GM21390 (cell line): ENCODE measurements around the gene TMEM263.
A peak's percentile ranks its signal among the peaks of the same experiment; 100 is the strongest.
"Not testable (repeated sequence)": the region's sequence is repeated elsewhere in the genome, so short reads cannot be mapped to it uniquely, and the experiment has no call there.

ENCODE experiments used
- ATAC-seq: cut with Tn5 transposase; IDR thresholded peaks from one replicate; pipeline ENCODE4 v1.9.1; 2021; ENCODE audit not compliant: unreplicated experiment

TMEM263 gene

GRCh38 chr12:106985479-106985878 is 29.8 kb downstream of the TMEM263 start:
- no peak for ATAC-seq

GRCh38 chr12:106986135-106986534 is 30.4 kb downstream of the TMEM263 start:
- no peak for ATAC-seq

- peak; percentile 96 for ATAC-seq
Measured at GRCh38 chr12:106986625-106987389, 31.1 kb downstream of the TMEM263 start, which contains the start of gene MTERF2. Gene MTERF2, minus strand, starts transcription at chr12:106987146. Its CDS starts 8,432 bp downstream, at chr12:106978714.

GRCh38 chr12:106987846-106988245 is 32.1 kb downstream of the TMEM263 start:
- ATAC-seq: no peak

- ATAC-seq: no peak
Measured at GRCh38 chr12:106994579-106995220, 39.0 kb downstream of the TMEM263 start.

GRCh38 chr12:106996102-106996501 is 40.4 kb downstream of the TMEM263 start:
- not testable (repeated sequence) for ATAC-seq

GRCh38 chr12:106997916-106998315 is 42.2 kb downstream of the TMEM263 start:
- ATAC-seq: no peak

- ATAC-seq: no peak
Measured at GRCh38 chr12:106999446-106999845, 43.7 kb downstream of the TMEM263 start.

- not testable (repeated sequence) for ATAC-seq
Measured at GRCh38 chr12:107002665-107003064, 47.0 kb downstream of the TMEM263 start.

GRCh38 chr12:107007411-107007810 is 51.7 kb downstream of the TMEM263 start:
- ATAC-seq: no peak

GRCh38 chr12:107011519-107011918 is 55.8 kb downstream of the TMEM263 start:
- no peak for ATAC-seq

GRCh38 chr12:107012736-107013425 is 57.2 kb downstream of the TMEM263 start:
- no peak for ATAC-seq

- no peak for ATAC-seq
Measured at GRCh38 chr12:107014055-107014454, 58.3 kb downstream of the TMEM263 start.

GRCh38 chr12:107017042-107017441 is 61.3 kb downstream of the TMEM263 start:
- no peak for ATAC-seq

GRCh38 chr12:107019546-107019945 is 63.8 kb downstream of the TMEM263 start:
- ATAC-seq: no peak
